GM12891 (cell line): Measurements from ENCODE around the gene MRNIP.

Experiments
- DNase-seq: peaks from one replicate; pipeline ENCODE4 v3.0.0; 2011; ENCODE audit warnings: low spot score; ENCODE audit not compliant: insufficient read length
- FAIRE-seq: peaks from 2 replicates; lab custom pipeline; 2011; peaks lifted over from hg19 to GRCh38; lab: Jason Lieb, UNC
- PAX5 ChIP-seq: IDR thresholded peaks from 2 replicates; pipeline ENCODE4 v1.6.1; 2011; ENCODE audit warnings: low read length, moderate library complexity, mild to moderate bottlenecking; ENCODE audit not compliant: insufficient read depth, severe bottlenecking
- POLR2A ChIP-seq: IDR thresholded peaks from 2 replicates; pipeline ENCODE4 v1.6.1; 2011; ENCODE audit warnings: low read depth, low read length, control low read depth
- POLR2AphosphoS5 ChIP-seq: IDR thresholded peaks from 2 replicates; pipeline ENCODE4 v1.6.1; 2011; ENCODE audit warnings: low read depth, low read length, control low read depth
- POU2F2 ChIP-seq: IDR thresholded peaks from 2 replicates; pipeline ENCODE4 v1.6.1; 2011; ENCODE audit warnings: low read depth, mild to moderate bottlenecking, control low read depth, low read length, moderate library complexity
- SPI1 ChIP-seq: IDR thresholded peaks from 2 replicates; pipeline ENCODE4 v1.6.1; 2011; ENCODE audit warnings: low read depth, low read length, control low read depth
- TAF1 ChIP-seq: IDR thresholded peaks from 2 replicates; pipeline ENCODE4 v1.6.1; 2011; ENCODE audit warnings: low read depth, low read length, control low read depth

MRNIP gene

DNA sequence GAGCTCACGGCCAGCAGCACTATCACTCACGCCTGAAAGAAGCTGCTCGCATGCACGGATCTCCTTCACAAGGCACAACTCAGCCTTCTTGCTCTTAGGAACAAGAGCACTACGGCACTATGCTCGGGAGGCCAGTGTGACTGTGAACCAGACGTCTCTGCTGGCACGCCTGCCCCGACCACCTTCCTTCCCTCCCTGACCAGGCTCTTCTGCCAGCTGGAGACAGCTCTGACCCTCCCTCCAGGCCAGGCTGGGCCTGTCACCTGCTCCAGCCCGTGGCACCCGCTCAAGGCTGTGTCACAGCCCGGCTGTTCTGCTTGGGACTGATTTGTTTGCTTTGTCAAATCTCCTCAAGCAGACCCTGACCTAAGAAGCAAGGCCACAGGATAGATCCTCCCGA lies 42.1 kb upstream of the MRNIP start:
- FAIRE-seq (peak; percentile 26), DNase-seq (no peak)
- no peak for TF ChIP-seq TAF1
- no peak for TF ChIP-seq SPI1
- no peak for TF ChIP-seq POLR2AphosphoS5
- no peak for TF ChIP-seq POLR2A
- TF ChIP-seq POU2F2, result no peak
- TF ChIP-seq PAX5, result no peak

DNA sequence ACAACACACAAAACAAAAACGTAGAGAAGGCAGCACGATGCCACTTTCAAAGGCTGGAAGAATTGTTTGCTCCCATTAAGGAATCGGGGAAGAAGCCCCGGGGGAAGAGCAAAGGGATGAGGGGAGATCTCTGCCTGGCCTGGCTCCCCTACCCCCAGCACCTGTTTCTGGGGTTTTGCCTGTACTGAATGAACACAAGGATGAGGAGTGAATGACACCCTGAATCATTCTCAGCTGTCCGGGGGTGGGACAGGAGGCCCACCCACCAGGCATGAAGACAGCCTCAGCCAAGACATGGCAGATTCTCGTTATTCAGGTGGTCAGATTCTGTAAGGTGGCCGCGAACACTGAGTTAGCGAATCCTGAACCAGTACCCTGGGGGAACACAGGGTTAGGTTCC lies 41.6 kb upstream of the MRNIP start:
- TF ChIP-seq SPI1 (no peak), POLR2AphosphoS5 (no peak), TAF1 (no peak), POLR2A (no peak), PAX5 (no peak)
- no peak for FAIRE-seq
- DNase-seq, result no peak

DNA sequence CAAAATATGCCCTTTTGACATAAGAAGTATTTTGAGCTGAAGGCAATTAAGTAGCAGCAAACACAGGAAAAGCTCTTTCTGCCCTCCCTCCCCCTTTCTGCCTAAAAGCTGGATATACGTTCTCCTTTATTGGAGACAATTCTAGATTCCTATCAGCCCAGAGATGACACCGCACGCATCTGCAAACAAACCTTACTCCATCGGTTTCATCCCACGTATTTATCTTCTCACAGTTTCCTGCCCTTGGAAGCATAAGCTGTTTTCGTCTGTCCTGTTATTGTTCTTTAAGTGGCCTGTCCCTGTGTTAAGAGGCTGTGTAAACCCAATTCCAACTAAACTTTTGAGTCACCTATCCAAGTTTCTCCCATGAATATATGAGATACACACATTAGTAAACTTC lies 37.2 kb upstream of the MRNIP start:
- TF ChIP-seq TAF1, result no peak
- no peak for TF ChIP-seq POLR2A
- no peak for TF ChIP-seq POLR2AphosphoS5
- TF ChIP-seq SPI1, result no peak
- TF ChIP-seq POU2F2, result no peak
- TF ChIP-seq PAX5, result no peak
- DNase-seq (no peak), FAIRE-seq (no peak)

DNA sequence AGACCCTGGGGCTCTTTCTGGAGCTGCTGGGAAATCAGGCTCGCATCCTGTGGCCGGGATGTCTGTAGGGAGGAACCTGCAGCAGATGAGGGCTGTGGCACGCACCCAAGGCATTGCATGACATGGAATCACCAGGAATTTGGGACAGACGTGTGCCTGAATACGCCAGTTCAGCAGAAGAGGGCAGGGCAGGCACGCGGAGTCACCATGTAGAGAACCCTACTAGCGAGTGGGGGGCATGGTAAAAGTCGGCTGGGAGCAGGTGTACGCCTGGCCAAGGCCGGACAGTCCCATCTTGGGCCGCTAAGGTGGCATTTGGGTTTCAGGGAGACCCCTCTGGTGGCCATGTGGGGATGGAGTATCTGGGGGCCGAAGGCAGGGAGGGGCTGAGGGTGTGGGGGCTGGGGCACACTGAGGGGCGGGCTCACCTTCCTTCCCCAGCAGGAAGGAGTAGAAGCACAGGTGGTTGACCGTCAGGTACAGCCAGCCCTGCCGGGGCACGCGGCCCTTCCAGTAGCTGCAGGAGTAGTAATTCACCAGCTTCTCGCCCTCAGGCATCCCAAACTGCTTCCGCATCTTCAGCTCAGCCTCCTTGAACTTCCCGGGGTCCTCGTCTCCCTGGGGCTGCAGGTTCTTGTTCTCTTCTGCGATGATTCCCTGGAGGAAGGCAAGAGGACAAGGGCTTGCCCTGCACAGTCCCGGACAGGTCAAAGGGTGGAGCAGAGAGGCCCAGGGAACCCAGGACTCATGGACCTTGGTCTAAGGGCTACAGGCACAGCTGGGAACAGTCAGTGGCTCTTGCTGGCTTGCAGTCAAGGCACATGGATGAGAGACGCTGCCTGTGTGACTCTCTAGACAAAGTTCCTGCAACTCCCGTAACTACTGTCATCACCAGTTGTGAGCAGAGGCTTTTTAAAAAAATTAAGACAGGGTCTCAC lies 35.6 kb upstream of the MRNIP start:
- DNase-seq (no peak), FAIRE-seq (no peak)
- TF ChIP-seq POU2F2, result no peak

DNA sequence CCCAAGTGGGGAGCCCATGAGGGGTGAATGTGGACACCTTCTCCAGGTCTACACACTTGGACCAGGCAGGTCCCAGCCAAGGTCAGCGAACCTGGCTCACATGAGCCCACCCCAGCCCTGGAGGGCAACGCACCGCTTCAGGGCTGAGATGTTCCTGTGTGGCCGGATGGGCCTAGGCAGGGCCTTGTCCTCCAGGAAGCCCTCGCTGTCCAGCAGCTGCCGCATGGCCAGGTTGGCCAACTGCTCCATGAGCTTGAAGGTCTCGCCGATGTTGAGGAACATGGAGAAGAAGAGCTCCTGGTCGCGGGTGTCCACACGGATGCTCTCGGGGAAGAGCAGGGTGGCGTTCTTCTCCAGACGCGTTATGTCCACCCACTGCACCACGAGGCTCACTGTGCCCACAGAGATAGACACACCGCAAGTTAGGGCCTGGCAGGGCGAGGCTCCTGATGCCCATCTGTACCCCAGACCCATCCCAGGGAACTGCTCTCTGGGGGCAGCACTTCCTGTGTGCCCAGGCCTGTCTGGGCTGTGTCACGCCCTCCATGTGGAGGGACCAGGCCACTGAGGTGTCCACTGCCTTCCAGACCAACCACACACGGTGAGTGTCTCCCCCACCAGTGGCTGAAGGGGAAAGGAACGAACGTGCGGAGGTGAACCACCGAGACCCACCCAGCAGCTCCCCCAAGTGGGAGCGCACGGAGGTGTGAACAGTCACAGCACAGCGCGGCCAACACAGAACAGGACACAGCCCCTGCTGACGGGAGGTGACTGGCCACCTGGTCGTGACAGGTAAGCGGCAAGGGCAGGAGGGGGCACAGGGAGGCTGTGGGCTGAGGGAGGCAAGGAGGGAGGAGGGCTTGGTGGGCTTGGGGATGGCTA lies 34.7 kb upstream of the MRNIP start:
- TF ChIP-seq PAX5, result no peak
- TF ChIP-seq SPI1, result no peak
- no peak for TF ChIP-seq POLR2A
- TF ChIP-seq TAF1, result no peak
- no peak for TF ChIP-seq POLR2AphosphoS5
- no peak for TF ChIP-seq POU2F2
- FAIRE-seq (no peak), DNase-seq (no peak)

DNA sequence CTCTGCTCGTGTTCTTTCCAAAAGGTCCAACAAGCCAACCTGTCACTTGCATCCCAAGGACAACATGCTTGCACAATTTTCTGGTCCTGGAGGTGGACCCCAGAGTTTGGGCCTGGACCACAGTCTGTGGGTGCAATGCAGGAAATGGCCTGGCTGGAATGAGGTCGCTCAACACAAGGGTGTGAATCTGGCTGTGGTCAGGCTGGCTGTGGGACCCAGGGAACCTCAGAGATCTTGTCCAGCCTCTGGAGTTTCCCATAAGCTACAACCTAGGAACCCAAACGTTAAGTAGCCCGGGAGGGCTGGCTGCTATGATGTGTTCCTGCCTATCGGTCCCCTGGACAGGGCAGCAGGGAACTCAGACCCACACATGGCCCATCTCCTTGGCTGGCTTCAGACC lies 33.6 kb upstream of the MRNIP start:
- DNase-seq (no peak), FAIRE-seq (no peak)
- TF ChIP-seq POLR2AphosphoS5, result no peak
- TF ChIP-seq POU2F2, result no peak
- no peak for TF ChIP-seq TAF1
- TF ChIP-seq POLR2A, result no peak
- TF ChIP-seq PAX5, result no peak
- TF ChIP-seq SPI1, result no peak

DNA sequence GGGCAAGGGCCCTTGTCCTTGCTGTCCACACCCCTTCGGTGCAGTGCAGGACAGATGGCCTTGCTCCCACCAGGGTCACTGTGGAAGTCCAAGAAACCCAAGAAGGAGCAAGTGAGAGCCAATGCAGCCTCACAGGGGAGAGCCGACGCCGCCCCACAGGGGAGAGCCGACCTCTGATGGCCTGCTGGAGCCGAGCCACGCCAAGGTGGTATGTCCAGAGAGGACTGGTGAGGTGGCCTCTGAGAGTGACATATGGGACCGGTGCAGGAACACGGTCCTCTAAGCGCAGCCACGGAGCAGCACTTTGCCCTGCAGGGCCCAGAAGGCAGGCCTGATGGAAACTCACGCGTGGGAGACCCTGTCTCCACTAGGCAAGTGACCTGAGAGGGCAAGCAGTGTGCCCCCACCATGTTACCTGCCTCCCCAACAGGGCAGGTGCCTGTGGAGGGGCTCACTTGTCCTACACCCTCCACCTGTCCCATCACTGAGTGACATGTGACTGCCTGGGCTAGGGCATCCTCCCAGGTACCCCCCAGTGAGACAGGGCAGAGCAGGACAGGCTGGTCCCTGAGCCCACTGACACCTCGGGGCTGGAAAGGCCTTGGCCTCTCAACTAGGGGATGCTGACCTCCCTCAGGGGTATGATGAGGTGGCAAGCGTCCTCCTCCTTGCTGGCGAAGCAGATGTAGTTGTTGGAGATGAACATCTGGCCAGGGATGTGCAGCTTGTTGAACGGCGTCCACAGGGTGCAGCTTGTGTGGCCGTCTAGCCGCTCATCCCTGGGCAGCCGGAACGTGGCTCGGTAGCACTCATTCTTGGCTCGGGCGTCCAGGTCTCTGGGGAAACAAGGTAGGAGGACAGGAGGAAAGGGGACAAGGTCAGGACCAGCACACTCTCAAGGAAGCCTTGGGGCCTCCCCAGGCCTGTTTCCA lies 32.4 kb upstream of the MRNIP start:
- TF ChIP-seq POU2F2, result no peak
- DNase-seq, result no peak
- FAIRE-seq, result no peak

DNA sequence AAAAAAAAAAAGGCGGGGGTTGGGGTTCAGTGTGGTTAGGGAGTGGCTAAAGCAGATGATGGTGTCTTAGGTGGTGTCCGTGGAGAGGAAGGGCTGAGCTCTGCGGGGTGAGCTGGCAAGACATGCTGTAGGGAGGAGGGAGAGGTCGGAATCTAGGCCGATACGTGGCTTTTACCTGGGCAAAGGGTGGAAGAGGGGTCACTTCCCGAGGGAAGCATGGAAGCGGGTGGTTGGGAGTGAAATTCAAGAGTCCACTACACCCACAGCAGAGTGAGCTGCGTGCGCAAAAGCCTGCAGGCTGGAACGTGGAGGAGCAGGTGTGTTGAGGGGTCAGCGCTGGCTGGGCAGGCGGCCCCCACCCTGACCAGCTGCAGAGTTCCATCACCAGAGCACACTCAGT lies 31.3 kb upstream of the MRNIP start:
- FAIRE-seq (no peak), DNase-seq (no peak)
- TF ChIP-seq POU2F2 (no peak), POLR2AphosphoS5 (no peak), PAX5 (no peak), SPI1 (no peak), POLR2A (no peak), TAF1 (no peak)

DNA sequence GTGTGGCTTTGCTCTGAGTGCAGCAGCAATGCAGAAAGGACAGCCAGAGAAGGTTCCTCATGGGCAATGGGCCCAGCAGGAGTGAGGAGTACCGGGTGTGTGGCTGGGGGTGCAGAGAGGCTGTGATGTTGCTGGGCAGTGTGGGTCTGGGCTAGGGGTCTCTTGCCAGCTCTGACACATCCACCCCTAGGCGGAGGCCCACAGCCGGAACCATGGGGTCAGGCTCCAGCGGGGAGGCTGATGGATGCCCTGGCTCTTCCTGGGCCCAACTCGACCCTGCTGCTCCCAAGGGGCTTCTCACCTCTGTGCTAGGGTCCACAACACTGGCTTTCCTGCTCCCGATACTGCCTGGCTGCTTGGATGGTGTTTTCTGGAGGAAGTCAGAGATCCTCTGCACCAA lies 29.2 kb upstream of the MRNIP start:
- FAIRE-seq (no peak), DNase-seq (no peak)
- TF ChIP-seq POLR2A (no peak), PAX5 (no peak), POU2F2 (no peak), TAF1 (no peak), POLR2AphosphoS5 (no peak), SPI1 (no peak)
